HFF-Myc (cell line): ENCODE measurements around the gene CACNA1C.

Source experiments
- DNase-seq: peaks from one replicate; pipeline ENCODE4 v3.0.0-alpha.2; 2011; ENCODE audit warnings: low read depth; ENCODE audit errors: extremely low read depth
- H3K4me3 ChIP-seq: replicated peaks from 2 replicates; pipeline ENCODE4 v1.5.1; 2011; ENCODE audit warnings: low read depth, mild to moderate bottlenecking, control low read depth, low read length
- CTCF ChIP-seq: IDR thresholded peaks from 2 replicates; pipeline ENCODE4 v1.5.1; 2012; ENCODE audit warnings: mild to moderate bottlenecking, low read depth, low read length, control low read depth; ENCODE audit errors: missing control alignments

CACNA1C gene

GRCh38 chr12:2408262-2408661 lies 355.5 kb downstream of the CACNA1C start:
- no peak for DNase-seq
- no peak for TF ChIP-seq CTCF

GRCh38 chr12:2409656-2410265 lies 357.0 kb downstream of the CACNA1C start:
- TF ChIP-seq CTCF: no peak
- no peak overlapping the region for H3K4me3 ChIP-seq
- no peak for DNase-seq

More at GRCh38 chr12:2408262-2408661, 355.5 kb downstream of the CACNA1C start:
- no peak overlapping the region for H3K4me3 ChIP-seq

GRCh38 chr12:2410496-2410895 lies 357.7 kb downstream of the CACNA1C start:
- no peak for TF ChIP-seq CTCF
- no peak overlapping the region for H3K4me3 ChIP-seq
- no peak for DNase-seq

GRCh38 chr12:2411011-2411410 lies 358.2 kb downstream of the CACNA1C start:
- no peak overlapping the region for H3K4me3 ChIP-seq
- DNase-seq: no peak
- no peak for TF ChIP-seq CTCF

- no peak for TF ChIP-seq CTCF
- no peak for DNase-seq
- no peak overlapping the region for H3K4me3 ChIP-seq
Measured at GRCh38 chr12:2411616-2412304, 359.0 kb downstream of the CACNA1C start.

- DNase-seq: no peak
- no peak for TF ChIP-seq CTCF
Measured at GRCh38 chr12:2412305-2412643, 359.5 kb downstream of the CACNA1C start.

More at GRCh38 chr12:2412305-2412643, 359.5 kb downstream of the CACNA1C start:
- no peak overlapping the region for H3K4me3 ChIP-seq
